Measurements from ENCODE around the gene BTBD9.
A peak's percentile ranks its signal among the peaks of the same experiment; 100 is the strongest.

Gene BTBD9

DNA sequence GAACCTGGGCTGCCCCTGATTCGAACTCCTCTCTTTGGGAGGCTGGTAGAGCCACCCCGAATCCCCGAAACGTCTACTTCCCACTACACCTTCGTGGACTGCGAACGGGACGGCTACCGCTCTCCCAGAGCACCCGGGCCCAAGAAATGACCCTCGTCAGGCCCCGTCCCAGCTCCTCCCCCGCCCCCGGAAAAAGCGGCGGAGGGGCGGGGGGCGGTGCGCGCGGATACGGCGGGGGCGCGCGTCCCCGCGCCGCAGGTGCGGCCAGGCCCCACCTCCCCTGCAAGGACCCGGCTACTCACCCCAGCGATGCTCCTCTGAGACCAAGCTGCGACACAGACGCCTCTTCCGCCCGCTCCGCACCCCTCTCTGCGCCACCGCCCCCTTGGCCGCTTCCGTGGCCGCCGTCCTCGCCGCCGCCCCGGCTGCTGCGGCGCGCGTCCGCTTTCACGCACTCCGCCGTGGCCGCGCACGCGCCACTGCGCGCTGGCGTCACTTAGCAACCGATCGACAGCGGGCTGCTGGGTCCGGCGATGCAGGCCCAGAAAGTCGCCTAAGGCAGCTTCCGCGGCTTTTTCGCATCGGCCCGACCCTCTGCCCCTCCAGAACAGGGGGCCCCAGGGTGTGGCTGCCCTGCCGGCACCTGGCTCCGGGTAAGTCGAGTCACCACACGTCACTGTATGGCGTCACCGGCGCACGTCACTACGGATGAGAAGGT lies at the start of gene BTBD9:
Gene BTBD9, minus strand, starts transcription at position 432 of the 718 bp plus-strand sequence.
- DNase-seq, result peak; percentile 69 to 83

DNA sequence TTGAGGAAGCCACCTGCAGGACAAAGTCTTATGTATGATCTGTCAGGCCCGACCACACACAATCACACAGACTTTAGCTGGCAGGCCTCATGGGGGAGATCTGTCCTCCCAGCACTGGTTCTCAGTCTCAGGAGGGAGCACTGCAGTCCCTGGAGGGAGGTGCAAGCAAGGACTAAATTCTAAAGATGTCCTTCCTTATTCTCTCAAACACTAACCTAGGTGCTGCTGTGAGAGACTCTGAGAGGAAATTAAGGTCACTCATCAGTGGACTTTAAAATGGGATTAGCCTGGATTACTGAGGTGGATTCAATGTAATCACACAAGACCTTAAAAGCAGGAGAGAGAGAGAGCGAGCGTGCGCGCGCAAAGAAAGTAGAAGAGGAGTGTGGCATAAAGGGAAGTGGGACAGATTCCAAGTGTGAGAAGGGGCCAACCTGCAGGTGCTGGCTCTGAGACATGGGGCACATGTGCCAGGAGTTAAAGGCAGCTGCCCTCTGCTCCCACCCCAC lies 48.9 kb upstream of the BTBD9 start:
- no peak for DNase-seq

- DNase-seq, result no peak
Observed at GRCh38 chr6:38687549-38687948, 47.8 kb upstream of the BTBD9 start.

- no peak for DNase-seq
Observed at GRCh38 chr6:38687043-38687353, 47.3 kb upstream of the BTBD9 start.

DNA sequence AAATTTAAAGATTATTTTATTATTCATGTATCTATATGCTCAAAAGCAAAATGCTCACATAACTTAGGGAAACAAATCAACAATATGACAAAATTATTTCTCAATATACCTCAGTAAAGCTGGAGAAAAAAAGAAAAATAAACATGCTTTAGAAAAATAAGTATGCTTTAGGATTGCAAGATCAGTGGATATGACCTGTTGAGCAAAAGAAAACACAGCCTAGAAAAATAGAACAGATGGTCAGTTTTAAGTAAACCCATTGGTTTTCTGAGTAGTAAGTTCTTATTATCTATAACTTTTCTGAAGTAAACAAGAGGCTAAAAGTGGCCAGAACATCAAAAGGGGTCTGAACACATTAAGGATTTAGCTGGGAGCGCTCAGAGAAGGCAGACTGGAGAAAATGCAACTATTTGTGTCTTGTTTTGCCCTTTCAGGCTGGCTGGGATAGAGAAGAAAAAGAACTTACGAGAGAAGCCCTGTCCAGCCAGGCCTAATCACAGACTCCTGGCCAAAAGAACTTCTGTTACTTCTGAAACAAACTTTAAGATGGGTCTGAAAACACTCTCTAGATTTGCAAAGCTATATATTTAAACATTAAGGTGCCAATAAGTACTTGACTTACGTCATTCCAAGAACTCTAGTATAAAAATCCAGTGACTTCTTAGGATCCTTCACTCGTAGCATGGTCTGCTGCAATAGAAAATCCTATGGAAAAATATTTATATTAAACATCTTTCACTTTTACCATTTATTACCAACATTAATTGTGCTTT lies 46.7 kb upstream of the BTBD9 start:
- no peak for DNase-seq

DNA sequence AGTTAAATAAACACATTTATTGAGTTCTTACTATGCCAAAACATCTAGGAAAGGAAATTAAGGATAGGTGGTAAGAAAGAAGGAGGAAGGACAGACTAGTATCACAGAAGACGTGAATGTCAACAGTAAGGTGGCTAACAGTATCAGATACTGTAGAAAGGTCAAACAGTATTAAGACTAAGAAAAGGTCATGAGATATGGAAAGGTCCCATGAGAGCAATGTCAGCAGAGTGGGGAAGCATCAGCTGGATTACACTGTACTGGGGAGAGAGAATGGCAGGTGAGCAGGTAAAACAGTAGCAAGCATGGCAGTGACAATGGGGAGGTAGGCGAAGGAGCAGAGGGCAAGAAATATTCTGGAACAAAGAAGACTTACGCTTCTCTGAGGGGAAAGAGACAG lies 45.2 kb upstream of the BTBD9 start:
- DNase-seq, result no peak

DNA sequence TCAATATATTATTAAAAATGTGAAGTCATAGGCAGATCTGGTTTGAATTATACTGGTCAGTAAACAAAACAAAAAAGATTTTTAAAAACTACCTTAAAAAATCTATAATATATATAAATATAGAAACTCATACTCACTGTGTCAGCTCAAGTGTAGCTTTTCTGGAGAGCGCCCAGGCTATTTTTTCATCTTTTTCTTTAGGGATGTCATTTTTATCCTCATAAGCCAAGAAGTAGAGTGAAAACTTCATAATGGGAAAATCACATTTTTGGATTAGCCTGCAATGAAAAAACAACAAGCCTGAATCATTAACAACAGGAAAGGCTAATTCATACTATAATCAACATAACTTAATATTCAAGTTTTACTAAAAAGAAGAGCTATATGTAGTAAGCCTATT lies 44.5 kb upstream of the BTBD9 start:
- no peak for DNase-seq

- no peak for DNase-seq
Observed at GRCh38 chr6:38681850-38682249, 42.1 kb upstream of the BTBD9 start.

- DNase-seq, result no peak
Observed at GRCh38 chr6:38679668-38680067, 39.9 kb upstream of the BTBD9 start.

- no peak for DNase-seq
Observed at GRCh38 chr6:38678178-38678760, 38.5 kb upstream of the BTBD9 start.

DNA sequence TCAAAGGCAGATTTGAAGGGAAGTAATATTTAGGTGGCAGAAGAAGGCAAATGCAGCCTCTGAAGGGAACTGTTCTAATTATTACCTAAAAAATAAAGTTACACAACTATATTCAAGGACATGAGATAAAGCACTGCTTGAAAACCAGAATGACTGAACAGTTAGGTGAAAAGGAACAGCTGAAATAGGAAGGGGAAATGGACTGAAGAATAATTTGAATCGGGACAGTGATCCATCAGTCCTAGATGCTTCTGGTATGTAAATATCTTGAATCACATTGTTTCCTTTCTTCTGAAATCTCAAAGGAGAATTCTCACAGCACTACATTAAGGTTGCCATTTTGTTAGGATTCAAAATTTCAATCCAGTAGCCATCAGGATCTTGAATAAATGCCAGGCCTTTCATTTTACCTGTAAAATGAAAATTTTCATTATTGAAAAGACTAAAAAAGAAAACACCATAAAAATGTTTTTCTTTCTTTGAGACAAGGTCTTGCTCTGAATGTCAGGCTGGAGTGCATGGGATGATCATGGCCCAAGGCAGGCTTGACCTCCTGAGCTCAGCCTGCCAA lies 37.3 kb upstream of the BTBD9 start:
- no peak for DNase-seq

GRCh38 chr6:38676236-38676973 lies 36.7 kb upstream of the BTBD9 start:
- DNase-seq, result no peak

DNA sequence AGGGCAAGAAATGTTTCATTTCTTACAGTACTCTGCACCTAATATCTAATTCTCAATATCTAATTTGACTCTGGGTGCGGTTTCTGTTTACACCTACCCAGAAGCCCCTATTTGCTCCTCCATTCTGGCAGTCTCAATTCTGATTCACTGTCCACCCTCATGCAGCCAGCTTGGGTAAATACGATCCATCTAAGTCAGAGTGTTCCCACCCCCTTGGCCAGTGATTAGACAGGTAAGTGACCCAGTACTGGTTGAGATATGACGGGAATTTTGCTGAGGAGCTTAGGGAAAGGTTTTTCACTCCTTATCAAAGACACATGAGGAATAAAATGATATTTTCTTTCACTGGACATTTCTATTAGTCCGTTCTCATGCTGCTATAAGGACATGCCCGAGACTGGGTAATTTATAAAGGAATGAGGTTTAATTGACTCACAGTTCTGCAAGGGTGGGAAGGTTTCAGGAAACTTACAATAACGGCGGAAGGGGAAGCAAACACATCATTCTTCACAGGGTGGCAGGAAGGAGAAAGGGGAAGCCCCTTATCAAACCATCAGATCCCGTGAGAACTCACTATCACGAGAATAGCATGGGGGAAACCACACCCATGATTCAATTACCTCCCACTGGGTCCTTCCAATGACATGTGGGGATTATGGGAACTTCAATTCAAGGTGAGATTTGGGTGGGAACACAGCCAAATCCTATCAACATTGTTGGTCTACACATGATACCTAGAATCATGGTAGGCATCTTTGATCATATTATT lies 33.9 kb upstream of the BTBD9 start:
- no peak for DNase-seq

DNA sequence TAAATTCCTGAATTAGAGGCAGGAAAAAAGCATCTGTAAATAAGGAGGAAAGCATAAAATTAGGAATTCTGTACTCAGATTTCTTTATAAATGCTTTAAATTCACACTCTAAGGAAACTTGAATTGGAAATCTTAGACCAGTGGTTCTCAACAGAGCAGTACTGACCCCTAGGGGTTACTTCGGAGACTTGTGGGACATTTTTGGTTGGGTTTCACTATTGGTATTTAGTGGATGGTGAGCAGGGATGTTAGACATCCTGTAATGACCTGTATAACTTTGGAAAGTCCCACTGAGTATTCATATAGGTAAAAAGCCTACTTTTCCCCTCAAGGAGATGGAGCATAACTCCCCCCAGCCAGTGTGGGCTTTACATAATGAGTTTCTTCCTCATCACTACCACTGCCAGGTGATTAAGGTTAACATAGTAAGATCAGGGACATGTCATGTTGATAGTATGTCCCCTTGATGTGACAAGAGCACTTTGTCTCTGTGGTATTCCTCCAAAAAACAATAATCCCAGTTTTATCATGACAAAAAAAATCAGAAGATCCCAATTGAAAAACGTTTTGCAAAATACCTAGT lies 32.2 kb upstream of the BTBD9 start:
- peak in 1 of 2 experiments; percentile 33 for DNase-seq

- no peak for DNase-seq
Observed at GRCh38 chr6:38658418-38659167, 18.9 kb upstream of the BTBD9 start.

GRCh38 chr6:38656896-38657295 lies 17.2 kb upstream of the BTBD9 start:
- no peak for DNase-seq

GRCh38 chr6:38654263-38654662 lies 14.5 kb upstream of the BTBD9 start:
- DNase-seq, result no peak

GRCh38 chr6:38651121-38651784 lies 11.5 kb upstream of the BTBD9 start:
- no peak for DNase-seq

DNA sequence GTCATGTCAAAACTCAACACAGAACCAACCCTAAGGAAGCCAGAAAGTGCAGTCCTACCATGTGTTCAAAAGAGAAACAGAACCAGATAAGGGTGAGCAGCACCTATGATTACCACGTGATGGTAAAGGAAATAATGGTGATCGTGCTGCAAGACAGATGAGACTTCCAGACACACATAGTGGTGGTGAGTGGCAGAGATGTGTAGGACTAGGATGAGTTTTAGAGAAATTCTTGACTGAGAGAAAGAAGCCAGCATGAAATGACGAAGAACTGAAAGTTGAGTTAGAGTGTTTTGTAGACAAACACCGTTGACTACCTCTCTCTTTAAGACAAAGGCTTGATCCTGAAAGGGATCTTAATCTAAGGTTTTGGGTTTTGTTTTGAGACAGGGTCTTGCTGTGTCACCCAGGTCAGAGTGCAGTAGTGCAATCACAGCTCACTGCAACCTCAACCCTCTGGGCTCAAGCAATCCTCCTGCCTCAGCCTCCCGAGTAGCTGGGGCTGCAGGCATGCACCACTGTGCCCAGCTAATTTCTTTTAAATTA lies 10.6 kb upstream of the BTBD9 start:
- DNase-seq, result no peak

DNA sequence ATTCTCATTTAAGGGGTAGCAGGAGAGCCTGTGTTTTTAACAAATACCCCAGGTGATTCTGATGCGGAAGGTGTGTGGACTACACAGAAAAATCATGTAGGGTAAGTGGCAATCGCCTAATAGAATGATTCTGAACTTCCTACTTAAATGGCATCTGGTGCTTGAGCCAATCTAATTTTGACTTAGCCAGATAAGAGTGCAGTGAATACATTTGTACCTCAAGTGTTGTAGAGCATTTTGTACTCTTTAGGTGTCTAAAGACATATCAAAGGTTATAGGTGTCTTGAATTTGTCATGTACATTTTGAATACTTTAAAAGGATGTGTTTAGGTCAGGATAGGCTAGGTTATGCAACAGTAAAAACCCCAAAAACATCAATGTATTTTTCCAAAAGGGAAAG lies 10.0 kb upstream of the BTBD9 start:
- DNase-seq, result no peak

Data from NCI-H1930 (cell line).